GM19043 (cell line): ENCODE results near the gene ALX1.
"Not testable (repeated sequence)": the region's sequence is repeated elsewhere in the genome, so short reads cannot be mapped to it uniquely, and the experiment has no call there.

Experiments
- ATAC-seq: cut with Tn5 transposase; IDR thresholded peaks from one replicate; pipeline ENCODE4 v1.9.1; 2021; ENCODE audit warnings: low read depth; ENCODE audit not compliant: unreplicated experiment

The ALX1 gene

DNA sequence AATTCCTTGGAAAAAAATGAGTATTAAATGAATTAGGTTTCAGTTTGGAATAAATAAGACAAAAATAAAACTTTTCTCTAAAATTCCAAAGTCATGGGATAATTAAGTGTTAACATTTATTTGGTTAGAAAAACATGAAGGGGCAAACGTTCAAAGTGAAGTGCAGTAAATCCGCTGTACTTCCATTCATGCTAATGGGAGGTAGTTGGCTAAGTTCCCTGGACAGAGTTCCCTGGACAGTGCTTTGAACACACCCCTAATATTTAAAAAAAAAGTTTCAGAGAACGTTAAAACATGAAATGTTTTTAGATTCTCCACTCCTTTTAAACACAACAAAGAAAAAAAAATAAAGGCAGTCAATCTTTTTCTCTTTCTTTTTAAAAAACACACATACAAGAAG lies 16.3 kb downstream of the ALX1 start:
- ATAC-seq: no peak

GRCh38 chr12:85299053-85299452 lies 19.0 kb downstream of the ALX1 start:
- ATAC-seq: no peak

- ATAC-seq: peak; percentile 65
Measured at GRCh38 chr12:85301051-85301450, 21.0 kb downstream of the ALX1 start.

DNA sequence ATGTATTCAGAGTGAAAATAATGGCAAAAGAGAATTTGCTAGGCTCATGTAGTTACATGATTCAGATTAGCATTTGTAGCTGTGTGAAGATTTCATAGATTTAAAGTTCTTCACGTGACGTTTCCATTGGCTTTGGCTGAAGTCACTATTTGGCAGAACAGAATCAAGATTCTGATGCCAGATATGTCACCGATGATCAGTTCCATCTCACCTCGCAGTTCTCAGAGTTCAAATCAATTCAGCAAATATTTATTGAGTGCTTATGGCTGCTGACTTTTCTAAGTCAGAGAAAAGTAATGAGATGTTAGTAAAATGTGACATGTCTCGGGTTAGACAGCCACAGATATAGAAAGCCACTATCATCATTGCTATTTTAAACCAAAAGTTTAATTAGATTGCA lies 28.4 kb downstream of the ALX1 start:
- no peak for ATAC-seq

- ATAC-seq: no peak
Measured at GRCh38 chr12:85309125-85309566, 29.1 kb downstream of the ALX1 start.

GRCh38 chr12:85310025-85310424 lies 30.0 kb downstream of the ALX1 start:
- no peak for ATAC-seq

DNA sequence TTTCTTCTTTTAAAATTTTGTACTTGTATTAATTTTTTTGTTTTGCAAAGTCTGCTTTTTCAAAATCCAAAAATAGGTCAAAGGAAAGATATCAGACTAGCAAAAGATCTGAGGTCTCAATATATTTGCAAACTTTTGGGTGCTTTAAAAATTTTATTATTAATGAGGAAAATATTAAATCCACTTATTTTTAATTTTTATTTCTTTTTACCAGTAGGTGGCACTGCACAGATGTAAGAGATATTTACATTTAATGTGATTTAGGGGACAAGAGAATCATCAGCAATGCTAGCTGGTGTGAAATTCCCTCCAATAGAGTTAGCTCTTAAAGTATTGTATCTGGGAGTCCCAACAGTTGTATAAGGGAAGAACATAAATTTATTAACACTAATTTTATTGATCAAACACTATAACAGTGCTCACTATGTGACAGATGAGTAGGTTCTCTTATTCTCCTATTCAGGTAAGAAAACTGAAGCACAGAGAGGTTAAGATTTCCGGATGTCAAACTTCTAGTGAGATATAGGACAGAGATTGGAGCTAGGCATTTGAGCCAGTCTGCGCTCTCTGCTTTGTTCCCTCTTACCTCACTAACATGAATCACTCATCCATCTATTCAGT lies 30.5 kb downstream of the ALX1 start:
- ATAC-seq: no peak

DNA sequence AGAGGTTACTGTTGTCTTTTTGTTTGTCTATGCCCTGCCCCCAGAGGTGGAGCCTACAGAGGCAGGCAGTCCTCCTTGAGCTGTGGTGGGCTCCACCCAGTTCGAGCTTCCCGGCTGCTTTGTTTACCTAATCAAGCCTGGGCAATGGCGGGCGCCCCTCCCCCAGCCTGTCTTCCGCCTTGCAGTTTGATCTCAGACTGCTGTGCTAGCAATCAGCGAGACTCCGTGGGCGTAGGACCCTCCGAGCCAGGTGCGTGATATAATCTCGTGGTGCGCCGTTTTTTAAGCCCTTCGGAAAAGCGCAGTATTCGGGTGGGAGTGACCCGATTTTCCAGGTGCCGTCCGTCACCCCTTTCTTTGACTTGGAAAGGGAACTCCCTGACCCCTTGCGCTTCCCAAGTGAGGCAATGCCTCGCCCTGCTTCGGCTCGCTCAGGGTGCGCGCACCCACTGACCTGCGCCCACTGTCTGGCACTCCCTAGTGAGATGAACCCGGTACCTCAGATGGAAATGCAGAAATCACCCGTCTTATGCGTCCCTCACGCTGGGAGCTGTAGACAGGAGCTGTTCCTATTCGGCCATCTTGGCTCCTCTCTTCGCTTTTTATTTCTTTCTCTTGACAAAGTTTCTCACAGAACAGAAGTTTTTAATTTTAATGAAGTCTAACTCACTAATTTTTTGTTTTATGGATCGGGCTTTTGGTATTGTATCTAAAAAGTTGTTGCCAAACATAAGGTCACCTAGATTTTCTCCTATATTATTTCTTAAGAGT lies 38.0 kb downstream of the ALX1 start:
- not testable (repeated sequence) for ATAC-seq

DNA sequence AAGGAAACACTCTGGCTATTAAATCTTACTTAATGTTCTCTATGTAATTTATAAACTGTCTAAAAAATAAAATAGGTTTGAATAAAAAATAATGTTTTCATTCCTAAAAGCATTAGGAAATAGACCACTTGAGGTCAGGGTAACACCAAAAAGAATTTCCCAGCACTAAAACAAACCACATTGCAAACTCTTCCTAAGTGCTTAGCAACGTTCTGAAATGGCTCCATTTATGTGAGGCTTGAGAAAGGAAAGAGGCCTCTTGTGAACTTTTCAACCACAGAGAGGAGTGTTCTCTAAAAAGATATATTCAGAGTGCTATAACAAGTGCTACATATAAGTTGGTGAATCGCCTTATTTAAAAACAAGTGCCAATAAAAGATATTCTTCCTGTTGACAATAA lies 42.7 kb downstream of the ALX1 start:
- no peak for ATAC-seq

- ATAC-seq: no peak
Measured at GRCh38 chr12:85325442-85325841, 45.4 kb downstream of the ALX1 start.

DNA sequence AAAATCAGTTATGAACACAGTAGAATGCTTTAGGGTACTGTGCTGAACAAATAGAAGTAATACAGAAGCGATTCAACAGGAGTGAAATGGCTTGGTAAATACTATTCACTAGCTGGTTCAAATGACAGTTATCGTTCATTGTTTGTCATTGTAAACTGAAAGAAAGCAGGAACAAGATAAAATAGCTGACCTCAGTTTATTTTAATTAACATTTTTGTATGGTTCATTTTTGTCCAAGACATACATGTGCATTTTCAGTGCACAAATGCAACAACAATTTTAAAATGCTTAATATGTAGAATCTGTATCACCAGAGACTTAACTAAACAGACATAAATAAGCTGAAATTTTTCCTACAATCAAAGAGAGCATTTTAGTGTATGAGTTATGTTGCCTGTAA lies 49.9 kb downstream of the ALX1 start:
- no peak for ATAC-seq

GRCh38 chr12:85348779-85349178 lies 68.8 kb downstream of the ALX1 start:
- ATAC-seq: no peak

GRCh38 chr12:85350356-85350755 lies 70.3 kb downstream of the ALX1 start:
- no peak for ATAC-seq
